Neuronal stem cell (in vitro differentiated cells): ENCODE measurements around the gene IL11RA.
A peak's percentile ranks its signal among the peaks of the same experiment; 100 is the strongest.

Source experiments
- DNase-seq: peaks from one replicate; pipeline ENCODE4 v3.0.0-alpha.2; 2013; ENCODE audit warnings: low spot score
- H2AFZ ChIP-seq: one replicate; pipeline ENCODE4 v1.6.1; 2013; ENCODE audit warnings: mild to moderate bottlenecking, low read length, inconsistent platforms
- H2AK5ac ChIP-seq: 2 replicates; pipeline ENCODE4 v1.6.1; 2013; ENCODE audit warnings: low read depth, mild to moderate bottlenecking, inconsistent platforms, low read length, moderate library complexity, mixed read lengths
- H2BK120ac ChIP-seq: 2 replicates; pipeline ENCODE4 v1.6.1; 2013; ENCODE audit warnings: low read depth, mild to moderate bottlenecking, inconsistent platforms, low read length, moderate library complexity, mixed read lengths
- H2BK12ac ChIP-seq: one replicate; pipeline ENCODE4 v1.6.1; 2013; ENCODE audit warnings: low read length, inconsistent platforms
- H2BK15ac ChIP-seq: 2 replicates; pipeline ENCODE4 v1.6.1; 2013; ENCODE audit warnings: mild to moderate bottlenecking, low read length, inconsistent platforms, mixed read lengths
- H2BK5ac ChIP-seq: one replicate; pipeline ENCODE4 v1.6.1; 2013; ENCODE audit warnings: inconsistent platforms, mild to moderate bottlenecking, low read length, moderate library complexity
- H3K14ac ChIP-seq: one replicate; pipeline ENCODE4 v1.6.1; 2013; ENCODE audit warnings: low read length, inconsistent platforms
- H3K18ac ChIP-seq: 2 replicates; pipeline ENCODE4 v1.6.1; 2013; ENCODE audit warnings: low read length, inconsistent platforms
- H3K23ac ChIP-seq: 2 replicates; pipeline ENCODE4 v1.6.1; 2013; ENCODE audit warnings: low read depth, mild to moderate bottlenecking, mixed read lengths, low read length, inconsistent platforms; ENCODE audit not compliant: poor library complexity
- H3K27ac ChIP-seq: replicated peaks from 3 replicates; pipeline ENCODE4 v1.5.1; 2013; ENCODE audit warnings: low read length, inconsistent platforms
- H3K27me3 ChIP-seq, 3 experiments: 2 replicates each; pipeline ENCODE4 v1.6.1; 2013; ENCODE audit warnings: low read length in 3 of 3, mild to moderate bottlenecking in 2 of 3, inconsistent platforms in 1 of 3, low read depth in 1 of 3, mixed read lengths in 1 of 3, moderate library complexity in 1 of 3; ENCODE audit not compliant: control insufficient read depth in 3 of 3, insufficient read depth in 3 of 3
- H3K36me3 ChIP-seq, 2 donors: replicated peaks in 1 of 2; 2 replicates each; pipeline ENCODE4 v1.6.1; 2013; ENCODE audit warnings: low read length in 2 of 2; ENCODE audit not compliant: control insufficient read depth in 2 of 2, insufficient read depth in 2 of 2
- H3K4ac ChIP-seq: 2 replicates; pipeline ENCODE4 v1.6.1; 2013; ENCODE audit warnings: inconsistent platforms, mild to moderate bottlenecking, low read length, moderate library complexity
- H3K4me1 ChIP-seq, 2 donors: 1 replicate in 1 of 2; 2 replicates in 1 of 2; pipeline ENCODE4 v1.6.1; 2013; ENCODE audit warnings: low read length in 2 of 2, low read depth in 1 of 2; ENCODE audit not compliant: control insufficient read depth in 2 of 2, insufficient read depth in 1 of 2
- H3K4me2 ChIP-seq: one replicate; pipeline ENCODE4 v1.6.1; 2013; ENCODE audit warnings: mild to moderate bottlenecking, low read length, inconsistent platforms; ENCODE audit not compliant: insufficient read depth, poor library complexity, severe bottlenecking
- H3K4me3 ChIP-seq, 2 donors: 2 replicates each; pipeline ENCODE4 v1.5.1; 2013; ENCODE audit warnings: low read length in 2 of 2, mild to moderate bottlenecking in 2 of 2, inconsistent platforms in 1 of 2, moderate library complexity in 1 of 2
- H3K79me1 ChIP-seq: one replicate; pipeline ENCODE4 v1.6.1; 2013; ENCODE audit warnings: low read depth, mild to moderate bottlenecking, inconsistent platforms, low read length, moderate library complexity
- H3K9ac ChIP-seq: one replicate; pipeline ENCODE4 v1.6.1; 2013; ENCODE audit warnings: mild to moderate bottlenecking, low read depth, low read length, inconsistent platforms; ENCODE audit not compliant: poor library complexity
- H3K9me3 ChIP-seq, 2 donors: replicated peaks in 1 of 2; 2 replicates each; pipeline versions ENCODE3 to v1.6.1; 2013; ENCODE audit warnings: low read length in 2 of 2, mild to moderate bottlenecking in 2 of 2, inconsistent platforms in 1 of 2, low read depth in 1 of 2, mixed read lengths in 1 of 2, moderate library complexity in 1 of 2; ENCODE audit not compliant: control insufficient read depth in 2 of 2, insufficient read depth in 1 of 2
- H4K8ac ChIP-seq: one replicate; pipeline ENCODE4 v1.6.1; 2013; ENCODE audit warnings: low read depth, mild to moderate bottlenecking, inconsistent platforms, low read length, moderate library complexity
- H4K91ac ChIP-seq: one replicate; pipeline ENCODE4 v1.6.1; 2013; ENCODE audit warnings: low read length, low read depth, mild to moderate bottlenecking, inconsistent platforms; ENCODE audit not compliant: poor library complexity
- WGBS, 2 donors: extraction: QIAGEN DNeasy Blood & Tissue Kit; methylation state at CpG; one replicate each; pipeline ENCODE4 v1.1.7; 2013; ENCODE audit warnings: missing lambda C conversion rate in 2 of 2, mixed read lengths in 1 of 2; ENCODE audit not compliant: insufficient read length in 2 of 2, insufficient replicate concordance in 1 of 2; ENCODE audit errors: extremely low coverage in 2 of 2; 5-methylcytosine and 5-hydroxymethylcytosine counted together

Gene IL11RA

GRCh38 chr9:34629491-34629808 is 22.5 kb upstream of the IL11RA start:
- H2AFZ ChIP-seq = no peak overlapping the region
- no peak overlapping the region for H3K27ac ChIP-seq
- peaks cover 0 to 69% (median 18%) of the 10 kb centered on the region in 3 experiments for H3K27me3 ChIP-seq
- DNase-seq = no peak
- H3K4me3 ChIP-seq = peak overlapping the region in 1 of 2 donors; percentile 89
- peak overlapping the region; percentile 4 for H2AK5ac ChIP-seq
- H2BK15ac ChIP-seq = peak overlapping the region; percentile 86
- no peaks in the 10 kb centered on the region for H3K9me3 ChIP-seq
- no peak overlapping the region for H2BK5ac ChIP-seq
- peaks cover 0 to 2% of the 10 kb centered on the region in 2 donors for H3K36me3 ChIP-seq
- peak overlapping the region; percentile 56 for H2BK120ac ChIP-seq
- H3K4me1 ChIP-seq = peaks cover 14 to 48% of the 10 kb centered on the region in 2 donors
- peak overlapping the region; percentile 96 for H3K18ac ChIP-seq
- no peak overlapping the region for H4K8ac ChIP-seq
- H4K91ac ChIP-seq = no peak overlapping the region
- peak overlapping the region; percentile 17 for H3K14ac ChIP-seq
- H3K9ac ChIP-seq = peak overlapping the region; percentile 46
- H3K79me1 ChIP-seq = peaks cover 5% of the 10 kb centered on the region
- H2BK12ac ChIP-seq = peak overlapping the region; percentile 25
- no CpG with 5 or more reads among the region's 5 CpGs for WGBS, 2 donors
- peak overlapping the region; percentile 88 for H3K4me2 ChIP-seq
- peak overlapping the region; percentile 19 for H3K4ac ChIP-seq
- H3K23ac ChIP-seq = peak overlapping the region; percentile 32

GRCh38 chr9:34630402-34631154 is 21.4 kb upstream of the IL11RA start:
- Histone ChIP-seq H3K27me3 (peaks cover 0 to 60% (median 18%) of the 10 kb centered on the region in 3 experiments), H3K23ac (peak overlapping the region; percentile 46), H3K18ac (peak overlapping the region; percentile 82), H3K27ac (no peak overlapping the region), H2BK5ac (peak overlapping the region; percentile 76), H2BK120ac (no peak overlapping the region), H3K36me3 (peaks cover 7 to 10% of the 10 kb centered on the region in 2 donors), H2AFZ (no peak overlapping the region), H3K9me3 (no peaks in the 10 kb centered on the region), H3K4me1 (peaks cover 6 to 45% of the 10 kb centered on the region in 2 donors), H3K9ac (peak overlapping the region; percentile 50), H2AK5ac (peak overlapping the region; percentile 87), H2BK15ac (peak overlapping the region; percentile 69), H3K14ac (peak overlapping the region; percentile 40), H3K4me2 (no peak overlapping the region), H2BK12ac (peak overlapping the region; percentile 95), H4K91ac (peak overlapping the region; percentile 70), H3K79me1 (peaks cover 7% of the 10 kb centered on the region), H3K4ac (no peak overlapping the region), H4K8ac (no peak overlapping the region), H3K4me3 (no peak overlapping the region)
- no peak for DNase-seq
- WGBS, 2 donors = no CpG with 5 or more reads among the region's 5 CpGs

- no peak for DNase-seq
- Histone ChIP-seq H3K27me3 (peaks cover 0 to 34% (median 10%) of the 10 kb centered on the region in 3 experiments), H4K8ac (no peak overlapping the region), H3K23ac (no peak overlapping the region), H2BK12ac (no peak overlapping the region), H3K36me3 (peaks cover 7 to 15% of the 10 kb centered on the region in 2 donors), H3K4me1 (peaks cover 12 to 39% of the 10 kb centered on the region in 2 donors), H2AFZ (no peak overlapping the region), H3K4me3 (no peak overlapping the region), H2BK15ac (no peak overlapping the region), H3K27ac (peak overlapping the region; percentile 58), H4K91ac (no peak overlapping the region), H3K9me3 (no peaks in the 10 kb centered on the region), H3K18ac (no peak overlapping the region), H3K4ac (no peak overlapping the region), H2BK120ac (no peak overlapping the region), H2AK5ac (no peak overlapping the region), H3K14ac (no peak overlapping the region), H3K79me1 (peaks cover 14% of the 10 kb centered on the region), H3K9ac (no peak overlapping the region), H2BK5ac (no peak overlapping the region), H3K4me2 (no peak overlapping the region)
- no CpG with 5 or more reads among the region's 5 CpGs for whole genome bisulfite sequencing, 2 donors
Measured at GRCh38 chr9:34633166-34633565, 18.8 kb upstream of the IL11RA start.

GRCh38 chr9:34633851-34634550 is 18.0 kb upstream of the IL11RA start:
- Histone ChIP-seq H3K18ac (no peak overlapping the region), H2BK5ac (no peak overlapping the region), H4K8ac (no peak overlapping the region), H2BK15ac (no peak overlapping the region), H4K91ac (no peak overlapping the region), H2BK120ac (no peak overlapping the region), H3K9me3 (no peaks in the 10 kb centered on the region), H3K4ac (no peak overlapping the region), H2BK12ac (no peak overlapping the region), H2AFZ (no peak overlapping the region), H3K4me2 (no peak overlapping the region), H3K9ac (no peak overlapping the region), H3K14ac (no peak overlapping the region), H3K4me1 (peaks cover 11 to 39% of the 10 kb centered on the region in 2 donors), H3K4me3 (no peak overlapping the region), H3K27ac (no peak overlapping the region), H3K36me3 (peaks cover 7 to 15% of the 10 kb centered on the region in 2 donors), H3K79me1 (peaks cover 14% of the 10 kb centered on the region), H2AK5ac (no peak overlapping the region), H3K27me3 (peaks cover 0 to 26% (median 5%) of the 10 kb centered on the region in 3 experiments), H3K23ac (no peak overlapping the region)
- DNase-seq = peak; percentile 73
- WGBS, 2 donors = no CpG with 5 or more reads among the region's 3 CpGs
